Measurements from ENCODE around the gene GABARAPL1.
"Not testable (repeated sequence)": the region's sequence is repeated elsewhere in the genome, so short reads cannot be mapped to it uniquely, and the experiment has no call there.

Gene GABARAPL1

GRCh38 chr12:10204495-10204894, 8.2 kb upstream of the GABARAPL1 start:
- DNase-seq, result not testable (repeated sequence)

GRCh38 chr12:10205220-10205807, 7.4 kb upstream of the GABARAPL1 start:
- DNase-seq, result no peak

GRCh38 chr12:10207136-10207535, 5.5 kb upstream of the GABARAPL1 start:
- DNase-seq, result no peak

- no peak for DNase-seq
Observed at GRCh38 chr12:10210225-10210624, 2.5 kb upstream of the GABARAPL1 start.

- no peak for DNase-seq
Observed at GRCh38 chr12:10211101-10211939, 1.4 kb upstream of the GABARAPL1 start.

- peak; percentile 86 for DNase-seq
Observed at GRCh38 chr12:10211940-10212738, 538 bp upstream of the GABARAPL1 start.

- peak; percentile 77 for DNase-seq
Observed at GRCh38 chr12:10213168-10214135, 775 bp downstream of the GABARAPL1 start.

GRCh38 chr12:10214136-10214894, 1.6 kb downstream of the GABARAPL1 start:
- DNase-seq, result no peak

- DNase-seq, result no peak
Observed at GRCh38 chr12:10214895-10215267, 2.2 kb downstream of the GABARAPL1 start.

GRCh38 chr12:10215436-10215835, 2.8 kb downstream of the GABARAPL1 start:
- no peak for DNase-seq

- DNase-seq, result not testable (repeated sequence)
Observed at GRCh38 chr12:10215946-10216345, 3.3 kb downstream of the GABARAPL1 start.

GRCh38 chr12:10218021-10218420, 5.3 kb downstream of the GABARAPL1 start:
- no peak for DNase-seq

- DNase-seq, result no peak
Observed at GRCh38 chr12:10220398-10221077, 7.9 kb downstream of the GABARAPL1 start.

- DNase-seq, result no peak
Observed at GRCh38 chr12:10221846-10222245, 9.2 kb downstream of the GABARAPL1 start.

- DNase-seq, result no peak
Observed at GRCh38 chr12:10223208-10223607, 10.5 kb downstream of the GABARAPL1 start.

GRCh38 chr12:10225426-10225825, 12.7 kb downstream of the GABARAPL1 start:
- DNase-seq, result not testable (repeated sequence)

- no peak for DNase-seq
Observed at GRCh38 chr12:10226086-10226485, 13.4 kb downstream of the GABARAPL1 start.

GRCh38 chr12:10226731-10227130, 14.1 kb downstream of the GABARAPL1 start:
- no peak for DNase-seq

- no peak for DNase-seq
Observed at GRCh38 chr12:10227648-10228047, 15.0 kb downstream of the GABARAPL1 start.

GRCh38 chr12:10234562-10234961, 21.9 kb downstream of the GABARAPL1 start:
- DNase-seq, result no peak
